ENCODE measurements around the gene UBA1. TPM values are rescaled to one million over a fixed set of nuclear protein-coding genes. Genes with fewer than 3 reads are reported as not detected.

The UBA1 gene
- total RNA-seq, 2 experiments from 2014 or later: 177 to 204 TPM

DNA sequence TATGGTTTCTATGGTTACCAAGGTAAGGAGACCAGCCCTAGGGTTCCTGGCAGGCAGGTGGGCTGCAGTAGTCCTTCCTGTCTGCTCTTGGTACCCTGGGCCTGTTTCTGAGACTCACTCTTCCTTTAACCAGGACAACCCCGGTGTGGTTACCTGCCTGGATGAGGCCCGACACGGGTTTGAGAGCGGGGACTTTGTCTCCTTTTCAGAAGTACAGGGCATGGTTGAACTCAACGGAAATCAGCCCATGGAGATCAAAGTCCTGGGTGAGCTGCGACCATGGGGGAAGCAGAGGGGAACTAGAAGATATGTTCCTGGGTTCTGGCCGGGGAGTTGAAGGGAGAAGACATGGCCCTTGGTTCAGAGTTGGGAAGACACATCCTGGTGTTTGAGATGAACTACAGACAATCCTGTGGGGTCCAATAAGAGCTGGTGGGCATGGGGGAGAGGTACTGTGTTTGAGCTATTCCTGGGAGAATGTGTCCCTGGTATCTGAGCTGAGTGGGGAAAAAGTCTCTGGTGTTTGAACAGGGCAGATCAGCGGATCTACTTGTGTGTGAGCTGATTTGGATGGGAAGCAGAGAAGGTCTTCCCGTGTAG, 7.8 kb downstream of the UBA1 start:
- DNase-seq (no peak), ATAC-seq (no peak)
- no peak overlapping the region for H3K27ac Mint-ChIP-seq
- H3K4me1 Mint-ChIP-seq: peaks cover 15% of the 10 kb centered on the region
- H3K4me3 Mint-ChIP-seq: no peak overlapping the region
- CTCF ChIA-PET: no interaction called here
- H3K36me3 Mint-ChIP-seq: peaks cover 49% of the 10 kb centered on the region
- no peaks in the 10 kb centered on the region for H3K9me3 Mint-ChIP-seq (ENCODE audit: low read depth)
- H3K27me3 Mint-ChIP-seq: no peaks in the 10 kb centered on the region

DNA sequence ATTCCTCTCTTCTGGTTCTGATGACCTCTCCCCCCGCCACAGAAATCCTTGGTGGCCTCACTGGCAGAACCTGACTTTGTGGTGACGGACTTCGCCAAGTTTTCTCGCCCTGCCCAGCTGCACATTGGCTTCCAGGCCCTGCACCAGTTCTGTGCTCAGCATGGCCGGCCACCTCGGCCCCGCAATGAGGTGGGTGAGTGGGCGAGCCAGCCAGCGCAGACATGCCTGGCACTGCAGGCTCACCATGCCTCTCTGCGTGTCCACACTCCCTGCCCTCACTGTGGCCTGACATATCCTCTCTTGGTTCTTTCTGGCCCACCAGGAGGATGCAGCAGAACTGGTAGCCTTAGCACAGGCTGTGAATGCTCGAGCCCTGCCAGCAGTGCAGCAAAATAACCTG, 8.7 kb downstream of the UBA1 start:
- H3K9me3 Mint-ChIP-seq (ENCODE audit: low read depth): no peaks in the 10 kb centered on the region
- H3K4me3 Mint-ChIP-seq: no peak overlapping the region
- H3K27ac Mint-ChIP-seq: no peak overlapping the region
- H3K36me3 Mint-ChIP-seq: peaks cover 51% of the 10 kb centered on the region
- ATAC-seq (no peak), DNase-seq (no peak)
- CTCF ChIA-PET: no interaction called here
- peaks cover 6% of the 10 kb centered on the region for H3K4me1 Mint-ChIP-seq
- no peaks in the 10 kb centered on the region for H3K27me3 Mint-ChIP-seq

DNA sequence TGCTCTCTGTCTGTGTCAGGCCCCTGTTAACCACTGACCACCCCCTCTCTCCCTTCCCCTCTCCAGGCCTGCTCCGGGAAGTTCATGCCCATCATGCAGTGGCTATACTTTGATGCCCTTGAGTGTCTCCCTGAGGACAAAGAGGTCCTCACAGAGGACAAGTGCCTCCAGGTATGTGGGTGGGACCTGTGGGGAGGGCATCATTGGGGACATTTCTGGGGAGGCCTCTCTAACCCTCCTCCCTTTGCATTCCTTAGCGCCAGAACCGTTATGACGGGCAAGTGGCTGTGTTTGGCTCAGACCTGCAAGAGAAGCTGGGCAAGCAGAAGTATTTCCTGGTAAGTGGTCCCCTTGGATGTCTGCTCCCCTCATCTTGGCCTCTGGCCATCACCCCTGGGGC, 9.2 kb downstream of the UBA1 start:
- no peaks in the 10 kb centered on the region for H3K27me3 Mint-ChIP-seq
- H3K27ac Mint-ChIP-seq: no peak overlapping the region
- H3K4me3 Mint-ChIP-seq: no peak overlapping the region
- DNase-seq (no peak), ATAC-seq (no peak)
- no peaks in the 10 kb centered on the region for H3K9me3 Mint-ChIP-seq (ENCODE audit: low read depth)
- CTCF ChIA-PET: no interaction called here
- peaks cover 4% of the 10 kb centered on the region for H3K4me1 Mint-ChIP-seq
- H3K36me3 Mint-ChIP-seq: peaks cover 54% of the 10 kb centered on the region

DNA sequence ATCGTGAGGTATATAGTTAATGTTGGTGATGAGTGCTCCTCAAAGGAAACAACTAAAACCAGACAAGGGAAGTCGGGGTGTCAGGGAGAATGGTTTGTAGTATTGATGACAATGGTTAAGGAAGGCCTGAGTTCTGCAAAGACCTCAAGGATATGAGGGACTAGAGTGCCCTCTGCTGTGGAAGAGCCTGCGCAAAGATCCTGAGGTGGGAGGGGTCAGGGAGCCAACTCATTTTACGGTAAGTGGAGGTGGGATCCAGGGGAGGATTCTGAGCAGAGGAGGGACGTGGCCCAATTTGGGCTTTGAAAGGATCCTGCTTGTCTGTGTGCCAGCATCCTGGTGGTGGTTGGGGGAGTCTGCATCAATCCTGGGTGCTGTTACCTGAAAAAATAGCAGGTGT, 11.3 kb downstream of the UBA1 start:
- peaks cover 2% of the 10 kb centered on the region for H3K4me1 Mint-ChIP-seq
- peaks cover 46% of the 10 kb centered on the region for H3K36me3 Mint-ChIP-seq
- no peak overlapping the region for H3K27ac Mint-ChIP-seq
- CTCF ChIA-PET: no interaction called here
- no peaks in the 10 kb centered on the region for H3K9me3 Mint-ChIP-seq (ENCODE audit: low read depth)
- DNase-seq (no peak), ATAC-seq (no peak)
- no peaks in the 10 kb centered on the region for H3K27me3 Mint-ChIP-seq
- no peak overlapping the region for H3K4me3 Mint-ChIP-seq

DNA sequence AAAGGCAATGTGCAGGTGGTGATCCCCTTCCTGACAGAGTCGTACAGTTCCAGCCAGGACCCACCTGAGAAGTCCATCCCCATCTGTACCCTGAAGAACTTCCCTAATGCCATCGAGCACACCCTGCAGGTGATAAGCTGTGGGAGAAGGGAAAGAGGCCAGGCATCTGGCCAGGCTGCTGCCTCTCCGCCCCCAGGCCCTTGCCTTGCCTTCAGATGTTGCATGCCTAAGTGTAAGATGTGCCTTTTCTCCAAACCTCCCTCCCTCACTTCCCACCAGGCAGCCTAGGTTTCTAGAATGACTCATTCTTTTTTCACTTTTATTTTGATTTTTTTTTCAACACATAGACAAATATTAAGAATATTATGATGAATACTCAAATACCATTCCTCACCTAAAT, 12.7 kb downstream of the UBA1 start:
- DNase-seq (no peak), ATAC-seq (no peak)
- Mint-ChIP-seq H3K27me3 (no peaks in the 10 kb centered on the region), H3K9me3 (ENCODE audit: low read depth) (no peaks in the 10 kb centered on the region), H3K4me1 (peaks cover 2% of the 10 kb centered on the region), H3K4me3 (no peak overlapping the region), H3K27ac (no peak overlapping the region), H3K36me3 (peaks cover 46% of the 10 kb centered on the region)
- CTCF ChIA-PET: interaction anchor here (1.1 kb wide), 1 partner anchor 12 kb away, joined by 3 read pairs; no protein-coding TSS in a partner anchor

DNA sequence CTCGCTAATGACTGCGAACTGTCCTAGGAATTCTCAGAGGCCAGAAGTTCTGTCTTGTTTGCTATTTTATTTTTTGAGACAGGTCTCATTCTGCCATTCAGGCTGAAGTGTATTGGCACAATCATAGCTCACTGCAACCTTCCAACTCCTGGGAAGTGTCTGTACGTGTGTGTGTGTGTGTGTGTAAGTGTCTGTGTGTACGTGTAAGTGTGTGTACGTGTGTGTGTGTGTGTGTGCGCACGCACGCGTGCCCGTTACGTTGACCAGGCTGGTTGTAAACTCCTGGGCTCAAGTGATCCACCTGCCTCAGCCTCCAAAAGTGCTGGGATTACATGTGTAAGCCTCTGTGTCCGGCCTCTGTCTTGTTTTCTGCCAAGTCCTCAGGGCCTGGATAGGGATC, 14.5 kb downstream of the UBA1 start:
- peaks cover 50% of the 10 kb centered on the region for H3K36me3 Mint-ChIP-seq
- H3K4me3 Mint-ChIP-seq: no peak overlapping the region
- no peak for ATAC-seq
- H3K27me3 Mint-ChIP-seq: no peaks in the 10 kb centered on the region
- DNase-seq: no peak
- CTCF ChIA-PET: no interaction called here
- no peaks in the 10 kb centered on the region for H3K9me3 Mint-ChIP-seq (ENCODE audit: low read depth)
- H3K27ac Mint-ChIP-seq: no peak overlapping the region
- peaks cover 2% of the 10 kb centered on the region for H3K4me1 Mint-ChIP-seq

DNA sequence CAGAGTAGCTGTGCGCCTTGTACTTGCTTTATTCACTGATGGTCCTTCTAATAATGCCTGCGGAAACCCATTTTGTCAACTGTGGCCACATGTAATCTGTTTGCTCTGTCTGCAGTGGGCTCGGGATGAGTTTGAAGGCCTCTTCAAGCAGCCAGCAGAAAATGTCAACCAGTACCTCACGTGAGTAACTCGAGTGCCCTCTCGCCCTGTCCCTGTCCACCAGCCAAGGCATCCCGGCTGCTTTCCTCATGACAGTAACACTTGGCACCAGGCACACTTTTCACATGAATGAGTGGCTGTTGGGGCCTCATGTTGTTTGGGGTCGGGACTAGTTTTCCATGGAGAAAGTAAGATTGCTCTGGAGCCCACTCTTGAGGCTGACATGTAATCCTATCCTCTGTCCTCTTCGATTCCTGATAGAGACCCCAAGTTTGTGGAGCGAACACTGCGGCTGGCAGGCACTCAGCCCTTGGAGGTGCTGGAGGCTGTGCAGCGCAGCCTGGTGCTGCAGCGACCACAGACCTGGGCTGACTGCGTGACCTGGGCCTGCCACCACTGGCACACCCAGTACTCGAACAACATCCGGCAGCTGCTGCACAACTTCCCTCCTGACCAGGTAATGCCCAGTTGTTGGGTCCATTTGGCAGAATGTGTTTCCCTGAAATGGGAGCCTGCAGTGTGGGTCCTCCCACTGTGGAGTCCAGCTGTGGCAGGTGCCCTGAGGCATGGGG, 16.0 kb downstream of the UBA1 start:
- ATAC-seq (no peak), DNase-seq (no peak)
- H3K4me3 Mint-ChIP-seq: no peak overlapping the region
- peaks cover 2% of the 10 kb centered on the region for H3K4me1 Mint-ChIP-seq
- CTCF ChIA-PET: no interaction called here
- no peaks in the 10 kb centered on the region for H3K27me3 Mint-ChIP-seq
- peaks cover 52% of the 10 kb centered on the region for H3K36me3 Mint-ChIP-seq
- H3K27ac Mint-ChIP-seq: no peak overlapping the region
- H3K9me3 Mint-ChIP-seq (ENCODE audit: low read depth): no peaks in the 10 kb centered on the region

DNA sequence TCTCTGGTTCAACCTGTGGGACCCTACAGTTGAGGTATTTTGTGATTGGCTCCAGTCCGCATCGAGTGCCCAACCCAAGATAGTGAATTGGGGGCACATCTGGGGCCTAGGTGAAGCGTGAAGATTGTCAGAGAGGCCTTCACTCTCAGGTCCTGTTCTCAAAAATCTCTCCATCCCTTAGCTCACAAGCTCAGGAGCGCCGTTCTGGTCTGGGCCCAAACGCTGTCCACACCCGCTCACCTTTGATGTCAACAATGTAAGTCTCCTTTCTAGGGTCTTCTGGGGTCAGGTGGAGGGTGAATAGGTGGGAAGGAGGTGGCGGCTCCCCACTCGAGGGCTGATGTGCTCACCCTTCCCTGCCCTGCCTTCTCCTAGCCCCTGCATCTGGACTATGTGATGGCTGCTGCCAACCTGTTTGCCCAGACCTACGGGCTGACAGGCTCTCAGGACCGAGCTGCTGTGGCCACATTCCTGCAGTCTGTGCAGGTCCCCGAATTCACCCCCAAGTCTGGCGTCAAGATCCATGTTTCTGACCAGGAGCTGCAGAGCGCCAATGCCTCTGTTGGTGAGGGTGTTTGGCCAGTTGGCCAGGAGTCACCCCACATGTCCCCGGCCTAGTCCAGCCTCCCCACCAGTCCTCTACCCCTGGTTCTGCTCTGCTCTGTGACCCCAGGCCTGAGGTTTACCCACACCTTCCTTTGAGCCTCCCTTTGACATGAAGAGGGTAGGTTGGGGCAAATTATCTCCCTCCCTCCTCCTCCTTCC, 17.2 kb downstream of the UBA1 start:
- Mint-ChIP-seq H3K27ac (peak overlapping the region; percentile 24), H3K27me3 (no peaks in the 10 kb centered on the region), H3K4me1 (no peaks in the 10 kb centered on the region), H3K36me3 (peaks cover 47% of the 10 kb centered on the region), H3K4me3 (no peak overlapping the region), H3K9me3 (ENCODE audit: low read depth) (no peaks in the 10 kb centered on the region)
- ATAC-seq: no peak
- no peak for DNase-seq
- CTCF ChIA-PET: no interaction called here

DNA sequence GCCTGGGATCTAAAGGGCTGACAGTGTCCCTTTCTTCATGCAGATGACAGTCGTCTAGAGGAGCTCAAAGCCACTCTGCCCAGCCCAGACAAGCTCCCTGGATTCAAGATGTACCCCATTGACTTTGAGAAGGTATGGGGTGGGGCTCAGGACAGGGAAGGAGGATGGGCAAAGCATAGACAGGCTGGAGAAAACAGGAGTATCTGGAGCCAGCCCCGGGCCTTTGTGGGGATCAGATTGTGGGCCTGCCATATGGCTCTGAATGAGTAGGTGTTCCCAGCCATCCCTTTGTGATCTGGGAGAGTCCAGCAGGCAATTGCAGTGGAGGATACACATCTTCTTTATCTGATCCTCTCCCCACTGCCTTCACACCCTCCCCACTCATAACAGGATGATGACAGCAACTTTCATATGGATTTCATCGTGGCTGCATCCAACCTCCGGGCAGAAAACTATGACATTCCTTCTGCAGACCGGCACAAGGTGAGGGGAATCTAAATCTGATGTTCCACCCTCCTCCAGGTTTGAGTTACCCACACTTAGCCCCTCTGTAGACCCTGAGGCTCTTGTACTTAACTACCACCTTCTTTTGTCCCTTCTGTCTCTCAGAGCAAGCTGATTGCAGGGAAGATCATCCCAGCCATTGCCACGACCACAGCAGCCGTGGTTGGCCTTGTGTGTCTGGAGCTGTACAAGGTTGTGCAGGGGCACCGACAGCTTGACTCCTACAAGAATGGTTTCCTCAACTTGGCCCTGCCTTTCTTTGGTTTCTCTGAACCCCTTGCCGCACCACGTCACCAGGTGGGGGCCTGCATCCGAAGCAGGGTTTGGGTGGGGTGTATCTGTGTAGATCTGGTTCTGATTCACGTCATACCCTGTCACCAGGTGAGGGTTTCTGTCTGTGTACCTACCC, 19.0 kb downstream of the UBA1 start:
- Mint-ChIP-seq H3K9me3 (ENCODE audit: low read depth) (no peaks in the 10 kb centered on the region), H3K36me3 (peaks cover 39% of the 10 kb centered on the region), H3K27ac (no peak overlapping the region), H3K4me1 (peaks cover 14% of the 10 kb centered on the region), H3K4me3 (no peak overlapping the region), H3K27me3 (no peaks in the 10 kb centered on the region)
- DNase-seq: no peak
- CTCF ChIA-PET: no interaction called here
- no peak for ATAC-seq

DNA sequence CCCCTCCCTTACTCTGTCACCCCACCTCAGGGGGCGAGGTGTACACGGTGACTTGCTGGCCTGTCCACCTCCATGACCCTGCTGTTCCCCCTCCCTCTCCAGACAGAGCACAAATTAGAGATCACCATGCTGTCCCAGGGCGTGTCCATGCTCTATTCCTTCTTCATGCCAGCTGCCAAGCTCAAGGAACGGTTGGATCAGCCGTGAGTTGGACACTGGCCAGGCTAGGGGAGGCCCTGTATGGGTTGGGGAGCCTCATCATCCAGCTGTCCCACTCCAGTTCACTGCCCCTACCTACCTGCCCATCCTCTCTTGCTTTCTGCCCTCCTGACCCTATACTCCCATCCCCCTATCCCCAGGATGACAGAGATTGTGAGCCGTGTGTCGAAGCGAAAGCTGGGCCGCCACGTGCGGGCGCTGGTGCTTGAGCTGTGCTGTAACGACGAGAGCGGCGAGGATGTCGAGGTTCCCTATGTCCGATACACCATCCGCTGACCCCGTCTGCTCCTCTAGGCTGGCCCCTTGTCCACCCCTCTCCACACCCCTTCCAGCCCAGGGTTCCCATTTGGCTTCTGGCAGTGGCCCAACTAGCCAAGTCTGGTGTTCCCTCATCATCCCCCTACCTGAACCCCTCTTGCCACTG, 20.9 kb downstream of the UBA1 start:
- no peak overlapping the region for H3K27ac Mint-ChIP-seq
- no peaks in the 10 kb centered on the region for H3K27me3 Mint-ChIP-seq
- H3K36me3 Mint-ChIP-seq: peaks cover 36% of the 10 kb centered on the region
- H3K9me3 Mint-ChIP-seq (ENCODE audit: low read depth): no peaks in the 10 kb centered on the region
- peaks cover 19% of the 10 kb centered on the region for H3K4me1 Mint-ChIP-seq
- H3K4me3 Mint-ChIP-seq: no peak overlapping the region
- CTCF ChIA-PET: no interaction called here
- DNase-seq (no peak), ATAC-seq (no peak)

DNA sequence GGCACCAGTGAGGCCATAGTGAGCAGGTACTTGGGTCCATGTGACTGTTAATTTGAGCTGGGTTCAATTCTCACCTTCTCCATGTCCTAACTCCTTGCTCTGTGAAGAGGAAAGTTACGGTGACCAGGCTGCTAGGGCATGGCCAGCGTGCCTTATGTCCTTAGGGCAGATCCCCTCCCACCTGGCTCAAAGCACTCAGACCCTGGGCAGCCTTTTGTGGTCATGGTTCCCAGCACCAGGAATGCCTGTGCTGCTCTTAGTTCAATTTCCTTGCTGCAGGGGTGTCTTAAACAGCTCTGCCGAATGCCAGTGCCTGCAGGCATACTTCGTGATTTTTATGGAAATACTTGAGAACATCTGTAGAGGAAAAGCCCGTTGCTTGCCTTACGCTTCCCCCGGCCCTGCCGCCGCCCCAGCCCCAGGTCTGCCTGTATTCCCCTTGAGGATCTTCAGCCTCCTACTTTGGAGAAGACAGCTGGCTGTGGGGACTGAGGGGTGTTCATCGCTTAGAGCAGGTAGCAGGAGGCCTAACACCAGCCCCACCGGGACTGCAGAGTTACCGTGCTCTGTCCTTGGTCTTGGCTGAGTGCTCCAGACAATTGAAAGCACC, 21.8 kb downstream of the UBA1 start:
- peaks cover 27% of the 10 kb centered on the region for H3K4me1 Mint-ChIP-seq
- no peaks in the 10 kb centered on the region for H3K27me3 Mint-ChIP-seq
- H3K4me3 Mint-ChIP-seq: no peak overlapping the region
- no peak overlapping the region for H3K27ac Mint-ChIP-seq
- H3K36me3 Mint-ChIP-seq: peaks cover 39% of the 10 kb centered on the region
- CTCF ChIA-PET: no interaction called here
- H3K9me3 Mint-ChIP-seq (ENCODE audit: low read depth): no peaks in the 10 kb centered on the region
- DNase-seq (no peak), ATAC-seq (no peak)

DNA sequence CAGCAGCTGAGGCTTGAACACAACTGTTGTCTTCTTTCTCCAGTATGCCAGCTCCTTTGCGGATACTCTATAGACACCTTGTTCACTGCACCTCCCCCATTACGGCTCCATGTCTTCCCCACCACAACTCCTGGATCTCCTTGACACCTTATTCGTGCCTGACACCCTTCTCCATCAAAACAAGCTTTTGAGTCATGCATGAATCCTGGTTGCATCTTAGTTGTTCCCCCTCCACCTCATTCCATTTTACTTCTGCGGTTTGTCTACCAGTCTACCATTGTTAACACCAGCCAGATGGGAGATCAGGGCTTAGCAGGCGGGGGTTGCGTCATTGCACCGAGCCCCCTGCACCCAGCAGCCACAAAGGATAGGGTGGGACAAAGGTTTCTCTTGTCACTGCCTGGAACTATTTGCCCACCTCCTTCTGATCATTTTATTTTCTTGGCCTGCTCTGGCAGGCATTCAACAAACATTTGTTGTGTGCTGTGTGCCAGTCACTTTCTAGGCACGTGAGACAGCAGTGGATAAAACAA, 22.8 kb downstream of the UBA1 start:
- CTCF ChIA-PET: no interaction called here
- peaks cover 37% of the 10 kb centered on the region for H3K36me3 Mint-ChIP-seq
- ATAC-seq: no peak

More for the DNA sequence above, 22.8 kb downstream of the UBA1 start:
- no peaks in the 10 kb centered on the region for H3K9me3 Mint-ChIP-seq (ENCODE audit: low read depth)
- peak overlapping the region; percentile 94 for H3K27ac Mint-ChIP-seq
- no peaks in the 10 kb centered on the region for H3K27me3 Mint-ChIP-seq
- H3K4me3 Mint-ChIP-seq: peak overlapping the region; percentile 80
- H3K4me1 Mint-ChIP-seq: peaks cover 37% of the 10 kb centered on the region
- no peak for DNase-seq

All from activated CD8-positive, alpha-beta memory T cell treated with anti-CD3 and anti-CD28 coated beads, Interleukin-2, amount 10 ng/mL, durations not matched to agents 7 days and 5 days (primary cell).